HG03025 (cell line): ENCODE data around the gene IFT81.
"Not testable (repeated sequence)": the region's sequence is repeated elsewhere in the genome, so short reads cannot be mapped to it uniquely, and the experiment has no call there.

Experiments used
- ATAC-seq: cut with Tn5 transposase; IDR thresholded peaks from one replicate; pipeline ENCODE4 v1.9.1; 2021; ENCODE audit warnings: mild to moderate bottlenecking, moderate library complexity; ENCODE audit not compliant: unreplicated experiment, low FRiP score

Gene IFT81

GRCh38 chr12:110107369-110108281 lies 16.5 kb upstream of the IFT81 start:
- ATAC-seq = no peak

GRCh38 chr12:110108309-110109036 lies 15.7 kb upstream of the IFT81 start:
- no peak for ATAC-seq

GRCh38 chr12:110109037-110109836 lies 14.9 kb upstream of the IFT81 start:
- ATAC-seq = no peak

DNA sequence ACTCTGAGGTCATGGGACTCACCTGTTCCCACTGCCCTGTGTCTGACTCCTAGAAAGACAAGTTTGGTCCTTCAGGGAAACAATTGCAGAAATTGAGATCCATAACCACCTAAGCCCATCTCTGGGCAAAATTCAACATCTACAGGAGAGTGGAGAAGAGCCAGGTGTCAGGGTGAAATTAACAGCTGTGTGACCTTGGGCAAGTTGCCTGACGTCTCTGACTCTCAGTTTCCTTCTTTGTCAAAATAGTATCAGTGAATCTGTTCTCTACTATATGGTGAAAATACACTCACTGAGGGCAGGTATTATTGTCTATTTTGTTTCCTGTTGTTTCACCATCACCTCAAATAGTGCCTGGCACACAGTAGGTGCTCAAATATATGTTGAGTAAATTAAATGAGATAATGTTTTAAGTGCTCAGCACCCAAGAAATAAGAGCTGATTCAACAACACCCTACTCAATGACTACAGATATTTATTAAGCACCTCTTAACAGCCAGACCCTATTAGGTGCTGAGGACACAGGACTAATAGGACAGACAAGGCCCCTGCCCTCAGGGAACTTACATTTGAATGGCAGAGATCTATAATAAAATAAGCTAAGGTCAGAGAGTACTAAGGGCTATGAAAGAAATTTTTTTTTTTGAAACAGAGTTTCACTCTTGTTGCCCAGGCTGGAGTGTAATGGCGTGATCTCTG lies 14.2 kb upstream of the IFT81 start:
- ATAC-seq = no peak

- no peak for ATAC-seq
Measured at GRCh38 chr12:110111476-110112334, 12.5 kb upstream of the IFT81 start.

DNA sequence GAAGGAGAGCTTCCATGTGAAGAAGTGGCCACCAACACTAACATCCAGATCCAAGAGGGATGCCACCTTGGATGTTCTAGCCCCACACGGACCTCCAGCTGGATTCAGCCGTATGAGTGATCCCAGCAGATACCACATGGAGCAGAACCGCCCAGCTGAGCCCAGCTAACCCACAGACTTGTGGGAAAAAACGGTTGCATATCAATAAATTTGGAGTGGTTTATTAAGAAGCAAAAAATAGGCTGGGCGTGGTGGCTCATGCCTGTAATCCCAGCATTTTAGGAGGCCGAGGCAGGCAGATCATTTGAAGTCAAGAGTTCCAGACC lies 11.9 kb upstream of the IFT81 start:
- no peak for ATAC-seq

DNA sequence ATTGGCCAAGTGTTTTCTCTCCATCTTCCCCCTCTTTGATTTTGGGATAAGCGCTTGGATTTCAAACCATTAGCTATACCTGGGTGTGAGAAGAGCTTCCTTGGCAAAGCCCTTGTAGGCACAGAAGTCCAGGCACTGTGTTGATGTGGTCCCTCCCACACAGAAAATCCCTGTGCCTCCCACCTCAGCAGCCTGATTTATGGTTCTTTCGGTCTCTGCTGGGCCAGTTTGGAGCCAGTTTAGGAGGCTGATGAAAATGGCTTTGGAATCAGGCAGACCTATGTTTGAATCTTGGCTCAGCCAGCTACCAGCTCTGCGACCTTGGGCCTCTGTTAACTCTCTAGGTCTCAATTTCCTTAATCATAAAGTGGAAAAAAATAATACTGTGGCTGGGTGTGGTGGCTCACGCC lies 9.6 kb upstream of the IFT81 start:
- ATAC-seq = no peak

GRCh38 chr12:110115675-110116074 lies 8.5 kb upstream of the IFT81 start:
- no peak for ATAC-seq

GRCh38 chr12:110116623-110117022 lies 7.5 kb upstream of the IFT81 start:
- no peak for ATAC-seq

GRCh38 chr12:110117210-110117609 lies 6.9 kb upstream of the IFT81 start:
- not testable (repeated sequence) for ATAC-seq

DNA sequence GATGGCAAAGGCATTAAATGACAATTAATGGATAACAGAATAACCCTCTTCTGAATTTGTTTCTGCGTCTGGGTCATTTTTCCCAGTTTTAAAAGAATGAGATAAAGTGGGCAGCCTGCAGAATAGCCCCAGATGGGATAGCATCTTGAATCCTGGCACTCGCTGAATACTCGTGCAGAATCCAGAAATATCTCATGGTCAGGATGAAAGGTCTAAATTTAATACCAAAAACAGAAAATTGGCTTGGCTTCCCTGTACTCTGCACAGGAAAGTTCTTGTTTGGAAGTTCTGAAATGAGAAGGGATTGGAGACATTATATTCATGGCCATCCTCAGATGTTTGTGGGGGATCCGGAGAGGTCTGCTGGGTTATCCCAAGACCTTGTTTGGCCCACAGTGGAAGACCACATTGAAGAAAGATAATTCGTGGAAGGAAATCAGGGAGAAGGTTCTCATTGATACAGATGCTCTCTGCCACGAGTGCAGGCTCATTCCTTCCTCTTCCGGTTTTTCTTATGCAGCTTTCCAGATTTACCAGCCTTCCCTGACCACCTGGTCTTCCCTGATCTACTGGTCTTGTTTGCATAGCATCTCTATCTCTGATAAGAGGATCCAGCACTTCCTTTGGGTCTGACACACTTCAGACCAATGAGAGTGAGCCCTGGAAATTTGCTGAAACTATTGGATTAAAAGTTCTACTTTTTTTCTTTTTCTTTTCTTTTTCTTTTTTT lies 6.0 kb upstream of the IFT81 start:
- ATAC-seq = no peak

- no peak for ATAC-seq
Measured at GRCh38 chr12:110122929-110123328, 1.2 kb upstream of the IFT81 start.

DNA sequence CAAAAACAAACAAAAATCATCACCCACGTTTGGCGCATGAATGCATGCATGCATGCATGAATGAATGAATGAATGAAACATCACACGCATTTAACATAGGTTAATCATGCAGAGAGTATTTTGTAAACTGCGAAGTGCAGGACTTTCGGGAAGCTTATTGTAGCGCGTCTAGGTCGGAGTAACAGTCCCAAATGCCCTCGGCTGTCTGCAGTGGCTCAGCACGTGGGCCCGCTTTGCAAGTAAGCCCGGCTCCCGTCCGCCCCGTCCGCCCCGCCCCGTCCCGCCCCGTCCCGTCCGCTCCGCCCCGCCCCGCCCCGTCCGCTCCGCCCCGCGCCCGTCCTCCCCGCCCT lies 263 bp upstream of the IFT81 start:
- ATAC-seq = no peak

DNA sequence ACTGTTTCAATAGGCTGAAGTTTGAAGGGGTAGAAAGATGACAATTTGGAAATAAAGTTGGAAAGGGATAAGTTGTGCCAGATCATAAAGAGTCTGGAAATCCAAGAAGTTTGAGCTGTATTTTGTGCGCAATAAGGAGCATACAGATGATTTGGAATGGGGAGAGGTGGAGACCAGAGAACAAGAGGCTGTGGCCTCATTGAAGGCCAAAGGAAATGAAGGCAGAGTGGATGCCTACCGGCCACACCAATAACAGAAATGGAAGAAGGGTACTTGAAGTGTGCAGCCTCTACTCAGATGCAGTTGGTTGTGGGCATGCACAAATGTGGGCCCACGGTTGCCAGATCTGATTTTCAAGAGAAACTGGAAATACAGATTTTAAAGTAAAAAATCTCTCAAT lies 2.4 kb downstream of the IFT81 start:
- ATAC-seq = no peak

DNA sequence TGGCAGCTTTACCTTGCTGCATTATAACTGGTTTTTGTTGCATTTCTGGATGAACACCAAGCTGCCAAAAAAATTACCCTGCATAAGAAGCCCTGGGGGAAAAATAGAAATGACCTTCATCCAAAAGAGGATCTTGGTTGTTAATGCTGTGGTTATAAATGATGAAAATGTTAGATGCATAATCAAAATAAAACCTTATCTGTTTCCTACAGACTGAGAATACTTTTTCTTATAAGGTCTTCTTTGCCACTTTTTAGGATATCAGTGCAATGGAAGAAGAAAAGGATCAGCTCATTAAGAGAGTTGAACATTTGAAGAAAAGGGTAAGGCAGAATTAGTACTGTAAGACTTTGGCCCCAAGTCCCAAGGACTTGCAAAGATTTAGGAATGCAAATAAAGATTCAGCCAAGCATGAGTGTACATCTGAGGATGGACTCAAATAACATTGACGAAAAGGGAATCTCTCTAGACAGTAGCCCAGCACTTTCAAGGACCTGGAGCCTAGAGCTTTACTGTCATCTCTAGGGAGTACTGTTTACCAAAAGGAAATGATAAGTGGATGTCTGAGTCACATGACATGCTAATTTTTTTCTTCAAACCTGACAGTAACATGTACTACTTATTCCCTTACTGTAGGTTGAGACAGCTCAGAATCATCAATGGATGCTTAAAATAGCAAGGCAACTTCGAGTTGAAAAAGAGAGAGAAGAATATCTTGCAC lies 10.7 kb downstream of the IFT81 start:
- no peak for ATAC-seq

- ATAC-seq = no peak
Measured at GRCh38 chr12:110135806-110136205, 11.6 kb downstream of the IFT81 start.

DNA sequence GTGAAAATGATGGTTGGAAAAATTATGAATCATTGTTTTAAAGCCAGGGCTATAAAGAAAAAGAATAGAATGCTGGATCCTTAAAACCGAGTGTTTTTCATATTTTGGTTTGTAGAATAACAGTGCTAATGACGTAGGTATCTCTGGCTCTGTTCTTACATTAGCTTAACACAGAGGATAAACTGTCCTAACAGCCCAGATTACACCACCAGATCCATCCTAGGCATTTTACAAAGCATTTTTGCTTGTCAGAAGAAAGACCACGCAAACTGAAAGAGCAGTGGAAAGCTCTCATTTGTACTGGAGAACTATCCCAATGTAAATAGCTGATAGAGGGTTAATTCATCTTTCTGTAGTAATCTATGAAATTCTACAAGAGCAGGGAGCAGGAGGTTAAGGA lies 13.6 kb downstream of the IFT81 start:
- ATAC-seq = no peak

DNA sequence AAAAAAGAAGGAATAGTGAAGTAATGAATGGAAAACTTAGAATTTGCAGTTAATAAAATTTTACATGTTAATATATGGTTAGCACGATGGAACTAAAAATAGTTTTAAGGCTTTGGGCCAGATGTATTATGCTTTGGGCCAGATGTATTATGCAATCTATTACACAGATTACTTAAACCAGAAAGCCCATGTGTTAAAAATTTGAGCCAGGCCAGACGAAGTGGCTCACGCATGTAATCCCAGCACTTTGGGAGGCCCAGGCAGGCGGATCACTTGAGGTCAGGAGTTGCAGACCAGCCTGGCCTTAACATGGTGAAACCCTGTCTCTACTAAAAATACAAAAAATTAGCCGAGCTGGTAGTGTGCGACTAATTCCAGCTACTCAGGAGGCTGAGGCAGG lies 17.2 kb downstream of the IFT81 start:
- ATAC-seq = no peak
